H1 (cell line): ENCODE data around the gene MREG. TPM values are rescaled to one million over a fixed set of nuclear protein-coding genes. Genes with fewer than 3 reads are reported as not detected.

Source experiments
- EGR1 ChIP-seq: IDR thresholded peaks from 2 replicates; pipeline ENCODE4 v1.6.1; 2011; ENCODE audit warnings: low read depth, low read length, borderline replicate concordance
- HDAC2 ChIP-seq, 2 experiments: fragments of 300-600 bp in 1 of 2; sonication (generic) in 1 of 2; IDR thresholded peaks; 2 replicates each; pipeline ENCODE4 v1.6.1; 2011 to 2012; ENCODE audit warnings: low read depth in 2 of 2, low read length in 2 of 2, mild to moderate bottlenecking in 2 of 2, moderate library complexity in 2 of 2, borderline replicate concordance in 1 of 2, inconsistent platforms in 1 of 2
- PHF8 ChIP-seq: fragments of 200-600 bp; sonication (generic); conservative IDR thresholded peaks from 2 replicates; pipeline ENCODE4 v1.7.1; 2012; ENCODE audit warnings: low read depth, mild to moderate bottlenecking, inconsistent platforms, low read length, moderate library complexity
- RFX5 ChIP-seq: IDR thresholded peaks from 2 replicates; pipeline ENCODE4 v1.6.1; 2011; ENCODE audit warnings: low read depth, low read length, improper control_type of control experiment, borderline replicate concordance
- SIN3A ChIP-seq, 2 experiments: IDR thresholded peaks in 1 of 2; conservative IDR thresholded peaks in 1 of 2; 2 replicates each; pipeline ENCODE4 v1.6.1; 2011 to 2012; ENCODE audit warnings: low read length in 2 of 2, improper control_type of control experiment in 1 of 2, low read depth in 1 of 2, mild to moderate bottlenecking in 1 of 2
- SP2 ChIP-seq: IDR thresholded peaks from 2 replicates; pipeline ENCODE4 v1.6.1; 2012; ENCODE audit warnings: mild to moderate bottlenecking, low read length, inconsistent platforms
- SRF ChIP-seq: IDR thresholded peaks from 2 replicates; pipeline ENCODE4 v1.6.1; 2011; ENCODE audit warnings: mild to moderate bottlenecking, low read depth, low read length, moderate library complexity
- polyA plus RNA-seq, 7 experiments: library from polyadenylated mRNA; depleted of rRNA in 3 of 7; stranded (reverse) in 5 of 7; unstranded in 2 of 7; fragments of >200 nt in 5 of 7; fragments of 200-250 nt in 2 of 7; gene quantifications; 1 replicate in 5 of 7; 2 replicates in 1 of 7; 4 replicates in 1 of 7; pipeline versions ENCODE4 v1.2.1 to v1.2.3, GENCODE V29; 2011 to 2013; ENCODE audit warnings: missing spikeins in 2 of 7, mixed read lengths in 2 of 7
- total RNA-seq: library from RNA; stranded (reverse); fragmentation: NEBNext Ultra II Directional; extraction: Animal tissue kit (Norgen Biotek cat#: 25700); gene quantifications from 2 replicates; pipeline ENCODE4 v1.2.1, GENCODE V29; 2021

Gene MREG
- total and polyA plus RNA-seq, 2 of the 8 experiments (the other 6 are each of a cell fraction or from before 2014, with no cell fraction given) = 7.5 to 31.9 TPM

DNA sequence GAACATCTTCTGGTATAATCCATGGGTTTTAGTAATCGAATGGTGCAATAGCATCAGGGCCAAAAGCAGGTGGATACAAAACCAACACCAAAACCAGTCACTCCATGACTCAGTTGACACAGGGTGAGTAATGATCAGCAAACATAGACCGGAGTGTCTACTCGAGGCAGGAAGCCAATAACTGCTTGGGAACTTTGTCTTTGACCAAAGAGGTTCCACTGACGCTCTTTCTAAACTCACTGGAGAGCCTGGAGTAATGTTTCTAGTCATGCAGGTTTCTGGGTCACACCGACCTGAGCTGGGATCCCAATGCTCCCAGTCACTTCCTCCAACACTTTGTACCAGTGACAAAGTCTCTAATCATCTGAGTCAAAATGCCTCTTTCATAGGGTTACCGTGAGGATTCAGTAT is 30.9 kb downstream of the MREG start (continued):
- TF ChIP-seq SP2 (no peak), SRF (no peak), PHF8 (no peak), SIN3A (conservative IDR thresholded peaks at IDR 0.05 in 1 of 2, IDR thresholded peaks at IDR 0.05 in 1 of 2; ENCODE audit: low read depth in 1 of 2, low read length in 2 of 2) (no peak), HDAC2 (IDR thresholded peaks at IDR 0.05; ENCODE audit: borderline replicate concordance in 1 of 2, low read depth in 2 of 2, low read length in 2 of 2) (no peak), RFX5 (no peak), EGR1 (no peak)
